ENCODE measurements around the gene NRG2. TPM values are rescaled to one million over a fixed set of nuclear protein-coding genes. Genes with fewer than 3 reads are reported as not detected.

The NRG2 gene
- total and polyA plus RNA-seq, 2 of the 8 experiments (the other 6 are each of a cell fraction or from before 2014, with no cell fraction given): 0.27 to 0.54 TPM

- H4K8ac ChIP-seq (ENCODE audit: extremely low read depth, insufficient read depth, low read length): no peak overlapping the region
- H4K5ac ChIP-seq (ENCODE audit: insufficient read length, low read depth, low read length): no peak overlapping the region
- CTCF ChIA-PET (ENCODE audit: partially characterized antibody): interaction anchor here (0.7 to 9.2 kb wide), 5 partner anchors 12 to 158 kb away, joined by 3 to 68 read pairs (median 16); partner anchors contain the start of gene PSD2
- no peaks in the 10 kb centered on the region for H3K4me1 ChIP-seq (replicated peaks in 1 of 4; ENCODE audit: control insufficient read depth in 3 of 4, insufficient read depth in 4 of 4, low read length in 3 of 4)
- peaks cover 0 to 3% (median 0%) of the 10 kb centered on the region in 4 experiments; a peak in 1 of 7 replicates for H3K27me3 ChIP-seq (replicated peaks in 1 of 4; ENCODE audit: control insufficient read depth in 3 of 4, extremely low read depth in 1 of 4, insufficient read depth in 3 of 4, low read length in 3 of 4)
- no peak overlapping the region for H2AK5ac ChIP-seq (ENCODE audit: low read depth, low read length)
- no peak for TF ChIP-seq RXRA (IDR thresholded peaks at IDR 0.05; ENCODE audit: insufficient read depth, low read depth, low read length)
- TF ChIP-seq SP1 (IDR thresholded peaks at IDR 0.05; ENCODE audit: low read depth, low read length): no peak
- no peak for TF ChIP-seq SP4 (IDR thresholded peaks at IDR 0.05; ENCODE audit: low read length)
- TF ChIP-seq CBX5 (IDR thresholded peaks at IDR 0.05; ENCODE audit: low read depth, low read length): no peak
- TF ChIP-seq KDM5A (IDR thresholded peaks at IDR 0.05; ENCODE audit: low read length): no peak
- no peak for TF ChIP-seq BRCA1 (IDR thresholded peaks at IDR 0.05; ENCODE audit: low read depth, low read length)
- no peak for TF ChIP-seq CHD1 (IDR thresholded peaks at IDR 0.05; ENCODE audit: low read depth, low read length)
- TF ChIP-seq GTF2F1 (IDR thresholded peaks at IDR 0.05; ENCODE audit: borderline replicate concordance, low read depth, low read length): no peak
- no peak for TF ChIP-seq ZNF274 (IDR thresholded peaks at IDR 0.05; ENCODE audit: borderline replicate concordance, extremely low read depth, low read length)
- no peak for TF ChIP-seq MAFK (IDR thresholded peaks at IDR 0.05; ENCODE audit: low read depth, low read length)
- TF ChIP-seq SUZ12 (IDR thresholded peaks at IDR 0.05; ENCODE audit: low read length): no peak
- TF ChIP-seq CBX8 (IDR thresholded peaks at IDR 0.05; ENCODE audit: borderline replicate concordance, low read depth, low read length): no peak
- TF ChIP-seq GABPA (IDR thresholded peaks at IDR 0.05; ENCODE audit: borderline replicate concordance, insufficient read depth, low read length): no peak
- no peak for TF ChIP-seq SP2 (IDR thresholded peaks at IDR 0.05; ENCODE audit: low read length)
- no peak overlapping the region for H2BK5ac ChIP-seq (ENCODE audit: low read depth, low read length)
- H3K23me2 ChIP-seq (ENCODE audit: low read depth, low read length): no peaks in the 10 kb centered on the region
- H3K14ac ChIP-seq (ENCODE audit: insufficient read length): no peak overlapping the region
- H2BK12ac ChIP-seq (ENCODE audit: low read depth, low read length): no peak overlapping the region
- no peak overlapping the region for H3K4me2 ChIP-seq (ENCODE audit: insufficient read depth in 1 of 2, low read depth in 2 of 2, low read length in 2 of 2)
- 87% methylated on average over 11 of the region's 11 CpGs; no CpG with 5 or more reads in 1 of the 2 experiments for WGBS, 2 experiments (ENCODE audit: extremely low coverage in 1 of 2, insufficient coverage in 1 of 2, insufficient read length in 1 of 2, insufficient replicate concordance in 2 of 2, low coverage in 1 of 2, low lambda C conversion rate in 2 of 2, missing lambda C conversion rate in 1 of 2)
- no peak overlapping the region for H2BK120ac ChIP-seq (replicated peaks; ENCODE audit: low read depth, low read length)
- H3K27ac ChIP-seq (ENCODE audit: low read depth, low read length): no peak overlapping the region
- no peaks in the 10 kb centered on the region for H3K36me3 ChIP-seq (ENCODE audit: control insufficient read depth in 2 of 4, insufficient read depth in 4 of 4, low read length in 3 of 4)
- H4K20me1 ChIP-seq (replicated peaks in 1 of 2; ENCODE audit: control insufficient read depth in 1 of 2, insufficient read depth in 2 of 2, low read length in 2 of 2): peaks cover 0 to 4% of the 10 kb centered on the region in 2 experiments
- no peak overlapping the region for H3K56ac ChIP-seq (replicated peaks; ENCODE audit: insufficient read length, low read depth, low read length)
- H2BK20ac ChIP-seq (ENCODE audit: low read length): no peak overlapping the region
- no peaks in the 10 kb centered on the region for H3K79me1 ChIP-seq (ENCODE audit: low read depth, low read length)
- H2BK15ac ChIP-seq (ENCODE audit: low read length): no peak overlapping the region
- no peak for DNase-seq (ENCODE audit: low read depth in 1 of 2, low spot score in 2 of 2)
- no peak overlapping the region for H3K9ac ChIP-seq (replicated peaks in 1 of 4; ENCODE audit: extremely low read depth in 1 of 4, low read depth in 3 of 4, low read length in 3 of 4)
- no peaks in the 10 kb centered on the region for H3K9me3 ChIP-seq (ENCODE audit: insufficient read depth in 2 of 2, low read depth in 1 of 2, low read length in 1 of 2)
- no peak overlapping the region for H3K23ac ChIP-seq (ENCODE audit: insufficient read length)
- no peak overlapping the region for H2AFZ ChIP-seq (ENCODE audit: low read length)
- POLR2A ChIA-PET (ENCODE audit: partially characterized antibody): interaction anchor here (1.0 kb wide), 1 partner anchor 14 kb away, joined by 3 read pairs; no protein-coding TSS in a partner anchor
- no peak overlapping the region for H3K4me3 ChIP-seq (ENCODE audit: extremely low read depth in 1 of 4, insufficient read depth in 2 of 4, low read depth in 3 of 4, low read length in 4 of 4)
- H4K91ac ChIP-seq (replicated peaks; ENCODE audit: insufficient read length, low read length): no peak overlapping the region
- H3K79me2 ChIP-seq (ENCODE audit: control insufficient read depth in 1 of 2, insufficient read depth in 2 of 2, low read length in 2 of 2): no peaks in the 10 kb centered on the region
- FAIRE-seq: no peak
- no peak overlapping the region for H3K4ac ChIP-seq (replicated peaks; ENCODE audit: insufficient read length, low read depth, low read length)
- no peak overlapping the region for H3K18ac ChIP-seq (ENCODE audit: extremely low read depth, low read length)
Observed at GRCh38 chr5:139809331-139809810, 233.7 kb downstream of the NRG2 start.

Data from H1 (cell line).